ENCODE data around the gene OBI1. TPM values are rescaled to one million over a fixed set of nuclear protein-coding genes. Genes with fewer than 3 reads are reported as not detected.

Gene OBI1
- total RNA-seq, 1 experiment from 2014 or later, result 19.0 TPM

Other genes with a start within 250 kb of the OBI1 start
- gene POU4F1, start 55.6 kb downstream of the OBI1 start, total RNA-seq (2014; rRNA removed; shearing (Covaris generic)), result not detected in 2 replicates